Measurements from ENCODE around the gene TUBGCP2.
"Not testable (repeated sequence)": the region's sequence is repeated elsewhere in the genome, so short reads cannot be mapped to it uniquely, and the experiment has no call there.

TUBGCP2 gene

GRCh38 chr10:133277277-133277992 lies 31.2 kb downstream of the TUBGCP2 start:
- DNase-seq = no peak

- no peak for DNase-seq
Measured at GRCh38 chr10:133276435-133277201, 32.1 kb downstream of the TUBGCP2 start, which contains the start of gene ADAM8. ADAM8 (minus strand) TSS chr10:133276868; CDS start chr10:133276817, 51 bp downstream.

GRCh38 chr10:133276100-133276434 lies 32.6 kb downstream of the TUBGCP2 start:
- DNase-seq = no peak

GRCh38 chr10:133275684-133276092 lies 33.0 kb downstream of the TUBGCP2 start:
- no peak for DNase-seq

GRCh38 chr10:133274751-133275683 lies 33.7 kb downstream of the TUBGCP2 start:
- DNase-seq = no peak

GRCh38 chr10:133273534-133274143 lies 35.0 kb downstream of the TUBGCP2 start:
- no peak for DNase-seq

GRCh38 chr10:133272964-133273420 lies 35.7 kb downstream of the TUBGCP2 start:
- no peak for DNase-seq

GRCh38 chr10:133272301-133272963 lies 36.2 kb downstream of the TUBGCP2 start:
- no peak for DNase-seq

GRCh38 chr10:133271521-133272300 lies 37.0 kb downstream of the TUBGCP2 start:
- no peak for DNase-seq

GRCh38 chr10:133270773-133271297 lies 37.8 kb downstream of the TUBGCP2 start:
- no peak for DNase-seq

- no peak for DNase-seq
Measured at GRCh38 chr10:133270204-133270603, 38.5 kb downstream of the TUBGCP2 start.

GRCh38 chr10:133269367-133269766 lies 39.3 kb downstream of the TUBGCP2 start:
- DNase-seq = no peak

GRCh38 chr10:133268532-133268931 lies 40.1 kb downstream of the TUBGCP2 start:
- no peak for DNase-seq

- DNase-seq = no peak
Measured at GRCh38 chr10:133267829-133268228, 40.8 kb downstream of the TUBGCP2 start.

- no peak for DNase-seq
Measured at GRCh38 chr10:133267293-133267692, 41.4 kb downstream of the TUBGCP2 start.

GRCh38 chr10:133266056-133266795 lies 42.4 kb downstream of the TUBGCP2 start:
- no peak for DNase-seq

- not testable (repeated sequence) for DNase-seq
Measured at GRCh38 chr10:133265052-133265451, 43.6 kb downstream of the TUBGCP2 start.

- no peak for DNase-seq
Measured at GRCh38 chr10:133264461-133264860, 44.2 kb downstream of the TUBGCP2 start.

- no peak for DNase-seq
Measured at GRCh38 chr10:133263674-133264073, 45.0 kb downstream of the TUBGCP2 start.

GRCh38 chr10:133262696-133263095 lies 46.0 kb downstream of the TUBGCP2 start:
- no peak for DNase-seq

All from NCI-H446 treated with DMSO at 0.1 percent for 48 hours (cell line).